ENCODE measurements around the gene AZIN2. TPM values are rescaled to one million over a fixed set of nuclear protein-coding genes. Genes with fewer than 3 reads are reported as not detected.

Gene AZIN2
- total and polyA plus RNA-seq, 2 of the 13 experiments (the other 11 are each of a cell fraction or from before 2014, with no cell fraction given), result 1.7 to 3.5 TPM

- TF ChIP-seq PATZ1 (CRISPR knock-in tag; IDR thresholded peaks at IDR 0.05) (0 out of 2 replicates have a peak, but pooled peaks have one; percentile 25), ZNF558 (CRISPR knock-in tag; IDR thresholded peaks at IDR 0.05; ENCODE audit: borderline replicate concordance) (no peak), SAP130 (CRISPR knock-in tag; IDR thresholded peaks at IDR 0.05; ENCODE audit: low read depth) (peak; percentile 48; the same call in 1 of the 2 replicates), HNF4A (CRISPR knock-in tag; IDR thresholded peaks at IDR 0.05) (0 out of 2 replicates have a peak, but pooled peaks have one; percentile 16)
Observed at GRCh38 chr1:33055210-33056008, 25.5 kb upstream of the AZIN2 start (continued).

- peaks cover 38% of the 10 kb centered on the region for H3K4me1 ChIP-seq (ENCODE audit: insufficient read depth, low read length)
- H3K79me2 ChIP-seq (ENCODE audit: insufficient read depth, low read length), result no peaks in the 10 kb centered on the region
- ChIA-PET POLR2A (interaction anchor here (2.0 kb wide), 1 partner anchor 92 kb away, joined by 6 read pairs; the partner anchor contains the start of gene RNF19B), CTCF (ENCODE audit: low intra/inter-chr PET ratio, low total read pairs) (interaction anchor here (0.8 to 2.1 kb wide), 2 partner anchors 123 to 124 kb away, joined by 3 to 44 read pairs; no protein-coding TSS in a partner anchor)
- no peaks in the 10 kb centered on the region for H4K20me1 ChIP-seq (ENCODE audit: insufficient read depth, low read length)
- DNase-seq (ENCODE audit: low spot score) (no peak), FAIRE-seq (no peak), ATAC-seq (no peak)
- no peak overlapping the region for H3K4me3 ChIP-seq (replicated peaks in 1 of 3; ENCODE audit: insufficient read depth in 1 of 3, low read depth in 2 of 3, low read length in 3 of 3)
- H3K9me3 ChIP-seq (ENCODE audit: low read length), result no peaks in the 10 kb centered on the region
- in situ Hi-C loops (cut with HindIII; ENCODE audit: extremely low pct_ligation_motif_present, low pct_unique_long_range_greater_than_20kb) (loop anchor here (5.0 kb wide), 1 partner anchor 124 kb away; no protein-coding TSS in a partner anchor), intact Hi-C loops (cut with micrococcal nuclease; ENCODE audit: unreplicated experiment) (loop anchor here (10.0 kb wide), 1 partner anchor 52 kb away; no protein-coding TSS in a partner anchor)
- TF ChIP-seq ZBTB33 (CRISPR knock-in tag; IDR thresholded peaks at IDR 0.05) (no peak), NRL (CRISPR knock-in tag; IDR thresholded peaks at IDR 0.05; ENCODE audit: borderline replicate concordance) (no peak), ZNF770 (CRISPR knock-in tag; IDR thresholded peaks at IDR 0.05) (0 out of 2 replicates have a peak, but pooled peaks have one; percentile 21)
- no peak overlapping the region for H3K9ac ChIP-seq (ENCODE audit: insufficient read depth, low read depth, low read length)
- H3K27me3 ChIP-seq (ENCODE audit: control insufficient read depth in 1 of 2, insufficient read depth in 2 of 2, low read length in 2 of 2), result no peaks in the 10 kb centered on the region
- H3K27ac ChIP-seq (ENCODE audit: extremely low read length, insufficient read depth, low read length), result no peak overlapping the region
- no peak overlapping the region for H3K4me2 ChIP-seq (ENCODE audit: low read depth, low read length)
- H2AFZ ChIP-seq (ENCODE audit: low read length), result no peak overlapping the region
- no peaks in the 10 kb centered on the region for H3K36me3 ChIP-seq (replicated peaks in 1 of 2; ENCODE audit: control insufficient read depth in 1 of 2, insufficient read depth in 2 of 2, low read length in 2 of 2)
- no TSS peak for BruUV-seq (replicated peaks)
- WGBS (ENCODE audit: low lambda C conversion rate), result 43% methylated on average over 3 of the region's 3 CpGs
Observed at GRCh38 chr1:33056426-33056825, 24.5 kb upstream of the AZIN2 start.

All from HepG2 (cell line).